Lower lobe of right lung (tissue), 2 donors: ENCODE data around the gene MNDA. TPM values are rescaled to one million over a fixed set of nuclear protein-coding genes. Genes with fewer than 3 reads are reported as not detected.

Experiments used
- ATAC-seq, 2 donors: fragments of 200-7000 bp; cut with Tn5 transposase; one replicate each; pipeline ENCODE4 v1.9.1; 2020 to 2022; ENCODE audit warnings: mild to moderate bottlenecking in 2 of 2, moderate library complexity in 2 of 2
- DNase-seq: peaks from one replicate; pipeline ENCODE4 v3.0.0-alpha.2; 2020
- H3K27ac ChIP-seq: fragments of 200-600 bp; one replicate; pipeline ENCODE4 v1.8.0; 2022
- H3K27me3 ChIP-seq: fragments of 200-600 bp; one replicate; pipeline ENCODE4 v1.8.0; 2022; ENCODE audit warnings: low read depth
- H3K36me3 ChIP-seq: fragments of 200-600 bp; one replicate; pipeline ENCODE4 v1.8.0; 2022; ENCODE audit warnings: mild to moderate bottlenecking
- H3K4me1 ChIP-seq: fragments of 200-600 bp; one replicate; pipeline ENCODE4 v1.8.0; 2022
- H3K4me3 ChIP-seq: fragments of 200-600 bp; one replicate; pipeline ENCODE4 v1.8.0; 2022; ENCODE audit warnings: mild to moderate bottlenecking
- H3K9me3 ChIP-seq: fragments of 200-600 bp; one replicate; pipeline ENCODE4 v1.8.0; 2022
- CTCF ChIP-seq: fragments of 200-600 bp; IDR thresholded peaks from one replicate; pipeline ENCODE4 v1.8.0; 2022; ENCODE audit warnings: antibody characterized with exemption, mild to moderate bottlenecking
- intact Hi-C: fragments of 100-400 bp; cut with DNase I; formaldehyde crosslinking; loops from one replicate; pipeline ENCODE4 v1.11.0; 2022
- total RNA-seq: library from RNA; stranded (reverse); fragmentation: NEBNext Ultra II Directional; extraction: Animal tissue kit (Norgen Biotek cat#: 25700); gene quantifications from one replicate; pipeline ENCODE4 v1.2.1, GENCODE V29; 2021
- donor health status: DM: no; HTN: yes; CAD: no; lungs with severe emphysema.

MNDA gene
- total RNA-seq, 1 donor from 2014 or later: 84.3 TPM

GRCh38 chr1:158818975-158819431, 12.1 kb upstream of the MNDA start:
- Histone ChIP-seq H3K4me3 (no peak overlapping the region), H3K36me3 (no peaks in the 10 kb centered on the region), H3K4me1 (peaks cover 7% of the 10 kb centered on the region), H3K27ac (peak overlapping the region; percentile 38), H3K9me3 (no peaks in the 10 kb centered on the region), H3K27me3 (no peaks in the 10 kb centered on the region)
- DNase-seq: no peak
- no peak for TF ChIP-seq CTCF
- intact Hi-C loops: no loop called here
- ATAC-seq: peak in 1 of 2 donors; percentile 24

DNA sequence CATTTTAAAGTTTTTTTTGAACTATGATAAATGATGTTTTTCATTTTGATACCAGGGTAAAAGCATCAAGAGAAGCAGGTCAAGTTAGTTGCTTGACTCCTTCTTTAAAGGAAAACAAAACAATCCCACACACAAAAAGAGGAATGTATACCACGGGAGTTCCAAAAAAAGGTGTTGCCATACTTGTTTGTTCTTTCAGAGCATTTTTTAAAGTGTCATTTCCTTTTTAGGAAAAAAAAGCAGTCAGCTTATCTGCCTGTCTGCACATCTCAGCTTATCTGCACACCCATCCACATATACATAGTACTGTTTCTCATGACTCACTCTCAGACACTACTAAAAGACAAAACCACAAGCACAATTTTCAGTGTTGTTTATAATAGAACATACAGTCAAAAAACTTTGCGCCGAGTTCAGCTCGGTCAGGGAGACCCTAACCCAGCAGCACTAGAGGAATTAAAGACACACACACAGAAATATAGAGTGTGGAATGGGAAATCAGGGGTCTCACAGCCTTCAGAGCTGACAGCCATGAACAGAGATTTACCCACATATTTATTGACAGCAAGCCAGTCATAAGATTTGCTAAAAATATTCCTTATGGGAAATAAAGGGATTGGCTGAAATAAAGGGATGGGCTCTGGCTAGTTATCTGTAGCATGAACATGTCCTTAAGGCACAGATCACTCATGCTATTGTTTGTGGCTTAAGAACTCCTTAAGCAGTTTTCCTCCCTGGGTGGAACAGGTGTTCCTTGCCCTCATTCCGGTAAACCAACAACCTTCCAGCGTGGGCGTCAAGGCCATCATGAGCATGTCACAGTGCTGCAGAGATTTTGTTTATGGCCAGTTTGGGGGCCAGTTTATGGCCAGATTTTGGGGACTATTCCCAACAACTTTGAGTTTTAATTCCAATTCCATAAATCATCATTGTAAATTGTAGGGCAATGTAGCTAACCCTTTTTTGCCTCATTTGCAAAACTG, 11.4 kb upstream of the MNDA start:
- peak; percentile 57 to 68 for ATAC-seq
- intact Hi-C loops: no loop called here

GRCh38 chr1:158821723-158822122, 9.4 kb upstream of the MNDA start:
- H3K4me3 ChIP-seq: no peak overlapping the region
- TF ChIP-seq CTCF: no peak
- ATAC-seq: no peak
- no peaks in the 10 kb centered on the region for H3K36me3 ChIP-seq
- H3K9me3 ChIP-seq: no peaks in the 10 kb centered on the region
- H3K4me1 ChIP-seq: peaks cover 7% of the 10 kb centered on the region
- intact Hi-C loops: no loop called here
- no peak for DNase-seq
- no peak overlapping the region for H3K27ac ChIP-seq
- no peaks in the 10 kb centered on the region for H3K27me3 ChIP-seq

More for the DNA sequence above, 11.4 kb upstream of the MNDA start:
- H3K27me3 ChIP-seq: no peaks in the 10 kb centered on the region
- H3K9me3 ChIP-seq: no peaks in the 10 kb centered on the region
- TF ChIP-seq CTCF: no peak
- H3K27ac ChIP-seq: peak overlapping the region; percentile 38
- no peak overlapping the region for H3K4me3 ChIP-seq
- peaks cover 7% of the 10 kb centered on the region for H3K4me1 ChIP-seq
- no peaks in the 10 kb centered on the region for H3K36me3 ChIP-seq
- no peak for DNase-seq

DNA sequence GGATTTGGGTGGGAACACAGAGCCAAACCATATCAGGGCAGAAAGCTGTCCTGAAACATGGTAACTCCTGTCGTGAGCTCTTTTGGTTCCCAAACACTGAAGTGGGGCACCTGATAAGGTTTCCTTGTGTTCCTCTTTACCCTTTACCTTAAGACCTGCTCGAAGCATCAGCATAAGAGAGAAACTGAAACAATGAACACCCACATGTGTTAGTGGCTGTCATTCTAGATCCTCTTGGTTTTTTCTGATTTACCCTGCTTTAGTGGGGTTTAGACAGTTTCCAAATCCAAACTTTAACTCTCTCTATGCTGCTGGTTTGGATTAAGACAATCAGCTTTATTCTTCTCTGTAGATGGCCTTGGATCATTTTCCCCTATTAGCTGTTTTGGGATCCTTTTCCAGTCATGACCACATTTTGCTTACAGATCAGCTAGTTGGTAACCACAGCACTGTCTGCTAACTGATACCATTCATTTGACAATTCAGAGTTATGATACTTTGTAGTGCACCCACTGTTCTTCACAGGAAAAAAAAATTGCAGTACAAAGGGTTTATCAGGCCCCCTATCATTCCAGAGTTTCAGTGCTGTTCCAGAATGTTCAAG, 975 bp upstream of the MNDA start:
- Histone ChIP-seq H3K27ac (peak overlapping the region; percentile 61), H3K36me3 (no peaks in the 10 kb centered on the region), H3K4me3 (no peak overlapping the region), H3K27me3 (no peaks in the 10 kb centered on the region), H3K4me1 (peaks cover 5% of the 10 kb centered on the region), H3K9me3 (no peaks in the 10 kb centered on the region)
- ATAC-seq: no peak
- no peak for DNase-seq
- intact Hi-C loops: no loop called here
- no peak for TF ChIP-seq CTCF

- Histone ChIP-seq H3K4me1 (peaks cover 5% of the 10 kb centered on the region), H3K9me3 (no peaks in the 10 kb centered on the region), H3K27ac (peak overlapping the region; percentile 61), H3K27me3 (no peaks in the 10 kb centered on the region), H3K36me3 (no peaks in the 10 kb centered on the region), H3K4me3 (peak overlapping the region; percentile 38)
- ATAC-seq: no peak
- no peak for TF ChIP-seq CTCF
- DNase-seq: no peak
- intact Hi-C loops: no loop called here
Observed at GRCh38 chr1:158833264-158833663, 2.1 kb downstream of the MNDA start.
